HEK293 (cell line): ENCODE results near the gene AQP11.

Experiments used
- ZNF202 ChIP-seq: fragments of 450-650 bp; formaldehyde crosslinking; IDR thresholded peaks from 2 replicates; pipeline ENCODE4 v1.5.1; 2016; ENCODE audit warnings: missing biosample characterization, missing genetic modification characterization, borderline replicate concordance
- ZNF701 ChIP-seq: fragments of 450-650 bp; formaldehyde crosslinking; IDR thresholded peaks from 2 replicates; pipeline ENCODE4 v1.5.1; 2016; ENCODE audit warnings: missing biosample characterization, missing genetic modification characterization
- TF ChIP-seq, protein P1 (sequence below): fragments of 450-650 bp; formaldehyde crosslinking; IDR thresholded peaks from 2 replicates; pipeline ENCODE4 v1.5.1; 2016; ENCODE audit warnings: missing biosample characterization, missing genetic modification characterization
- TF ChIP-seq, protein P2 (sequence below): fragments of 450-650 bp; formaldehyde crosslinking; optimal IDR thresholded peaks from 2 replicates; pipeline ENCODE3; 2016; ENCODE audit warnings: missing biosample characterization, mild to moderate bottlenecking, missing genetic modification characterization
- TF ChIP-seq, protein P3 (sequence below): fragments of 450-650 bp; formaldehyde crosslinking; IDR thresholded peaks from 2 replicates; pipeline ENCODE4 v1.5.1; 2016; ENCODE audit warnings: missing biosample characterization, missing genetic modification characterization
- TF ChIP-seq, protein P4 (sequence below): sonication (generic); formaldehyde crosslinking; IDR thresholded peaks from 2 replicates; pipeline ENCODE4 v1.8.1; 2022; ENCODE audit warnings: mild to moderate bottlenecking, moderate library complexity, missing genetic modification reagents

DNA sequence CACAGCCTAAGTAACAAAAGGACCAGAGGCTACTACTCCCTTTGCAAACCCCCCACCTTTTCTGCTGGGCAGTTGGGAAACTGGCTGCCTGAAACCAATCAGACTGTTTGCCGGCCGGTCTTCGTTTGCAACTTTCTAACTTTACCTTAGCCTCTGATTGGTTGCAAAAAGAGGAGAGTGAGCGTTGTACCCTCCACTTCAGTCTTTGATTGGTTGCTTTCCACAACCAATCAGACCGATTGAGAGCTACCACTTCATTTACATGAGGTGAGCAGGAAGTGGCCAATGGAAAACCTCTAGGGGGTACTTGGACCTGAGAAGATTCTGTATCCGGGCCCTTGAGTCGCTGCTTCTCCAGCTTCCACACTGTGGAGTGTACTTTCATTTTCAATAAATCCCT, 66.6 kb downstream of the AQP11 start:
- TF ChIP-seq ZNF701 (tag by site-specific recombination) (no peak), ZNF202 (tag by site-specific recombination) (no peak)
- TF ChIP-seq, protein P1, sequence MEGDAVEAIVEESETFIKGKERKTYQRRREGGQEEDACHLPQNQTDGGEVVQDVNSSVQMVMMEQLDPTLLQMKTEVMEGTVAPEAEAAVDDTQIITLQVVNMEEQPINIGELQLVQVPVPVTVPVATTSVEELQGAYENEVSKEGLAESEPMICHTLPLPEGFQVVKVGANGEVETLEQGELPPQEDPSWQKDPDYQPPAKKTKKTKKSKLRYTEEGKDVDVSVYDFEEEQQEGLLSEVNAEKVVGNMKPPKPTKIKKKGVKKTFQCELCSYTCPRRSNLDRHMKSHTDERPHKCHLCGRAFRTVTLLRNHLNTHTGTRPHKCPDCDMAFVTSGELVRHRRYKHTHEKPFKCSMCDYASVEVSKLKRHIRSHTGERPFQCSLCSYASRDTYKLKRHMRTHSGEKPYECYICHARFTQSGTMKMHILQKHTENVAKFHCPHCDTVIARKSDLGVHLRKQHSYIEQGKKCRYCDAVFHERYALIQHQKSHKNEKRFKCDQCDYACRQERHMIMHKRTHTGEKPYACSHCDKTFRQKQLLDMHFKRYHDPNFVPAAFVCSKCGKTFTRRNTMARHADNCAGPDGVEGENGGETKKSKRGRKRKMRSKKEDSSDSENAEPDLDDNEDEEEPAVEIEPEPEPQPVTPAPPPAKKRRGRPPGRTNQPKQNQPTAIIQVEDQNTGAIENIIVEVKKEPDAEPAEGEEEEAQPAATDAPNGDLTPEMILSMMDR (tag by site-specific recombination) = no peak
- TF ChIP-seq, protein P2, sequence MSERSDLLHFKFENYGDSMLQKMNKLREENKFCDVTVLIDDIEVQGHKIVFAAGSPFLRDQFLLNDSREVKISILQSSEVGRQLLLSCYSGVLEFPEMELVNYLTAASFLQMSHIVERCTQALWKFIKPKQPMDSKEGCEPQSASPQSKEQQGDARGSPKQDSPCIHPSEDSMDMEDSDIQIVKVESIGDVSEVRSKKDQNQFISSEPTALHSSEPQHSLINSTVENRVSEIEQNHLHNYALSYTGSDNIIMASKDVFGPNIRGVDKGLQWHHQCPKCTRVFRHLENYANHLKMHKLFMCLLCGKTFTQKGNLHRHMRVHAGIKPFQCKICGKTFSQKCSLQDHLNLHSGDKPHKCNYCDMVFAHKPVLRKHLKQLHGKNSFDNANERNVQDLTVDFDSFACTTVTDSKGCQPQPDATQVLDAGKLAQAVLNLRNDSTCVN (tag by site-specific recombination) = no peak
- TF ChIP-seq, protein P3, sequence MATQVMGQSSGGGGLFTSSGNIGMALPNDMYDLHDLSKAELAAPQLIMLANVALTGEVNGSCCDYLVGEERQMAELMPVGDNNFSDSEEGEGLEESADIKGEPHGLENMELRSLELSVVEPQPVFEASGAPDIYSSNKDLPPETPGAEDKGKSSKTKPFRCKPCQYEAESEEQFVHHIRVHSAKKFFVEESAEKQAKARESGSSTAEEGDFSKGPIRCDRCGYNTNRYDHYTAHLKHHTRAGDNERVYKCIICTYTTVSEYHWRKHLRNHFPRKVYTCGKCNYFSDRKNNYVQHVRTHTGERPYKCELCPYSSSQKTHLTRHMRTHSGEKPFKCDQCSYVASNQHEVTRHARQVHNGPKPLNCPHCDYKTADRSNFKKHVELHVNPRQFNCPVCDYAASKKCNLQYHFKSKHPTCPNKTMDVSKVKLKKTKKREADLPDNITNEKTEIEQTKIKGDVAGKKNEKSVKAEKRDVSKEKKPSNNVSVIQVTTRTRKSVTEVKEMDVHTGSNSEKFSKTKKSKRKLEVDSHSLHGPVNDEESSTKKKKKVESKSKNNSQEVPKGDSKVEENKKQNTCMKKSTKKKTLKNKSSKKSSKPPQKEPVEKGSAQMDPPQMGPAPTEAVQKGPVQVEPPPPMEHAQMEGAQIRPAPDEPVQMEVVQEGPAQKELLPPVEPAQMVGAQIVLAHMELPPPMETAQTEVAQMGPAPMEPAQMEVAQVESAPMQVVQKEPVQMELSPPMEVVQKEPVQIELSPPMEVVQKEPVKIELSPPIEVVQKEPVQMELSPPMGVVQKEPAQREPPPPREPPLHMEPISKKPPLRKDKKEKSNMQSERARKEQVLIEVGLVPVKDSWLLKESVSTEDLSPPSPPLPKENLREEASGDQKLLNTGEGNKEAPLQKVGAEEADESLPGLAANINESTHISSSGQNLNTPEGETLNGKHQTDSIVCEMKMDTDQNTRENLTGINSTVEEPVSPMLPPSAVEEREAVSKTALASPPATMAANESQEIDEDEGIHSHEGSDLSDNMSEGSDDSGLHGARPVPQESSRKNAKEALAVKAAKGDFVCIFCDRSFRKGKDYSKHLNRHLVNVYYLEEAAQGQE (tag by site-specific recombination) = no peak
- TF ChIP-seq, protein P4, sequence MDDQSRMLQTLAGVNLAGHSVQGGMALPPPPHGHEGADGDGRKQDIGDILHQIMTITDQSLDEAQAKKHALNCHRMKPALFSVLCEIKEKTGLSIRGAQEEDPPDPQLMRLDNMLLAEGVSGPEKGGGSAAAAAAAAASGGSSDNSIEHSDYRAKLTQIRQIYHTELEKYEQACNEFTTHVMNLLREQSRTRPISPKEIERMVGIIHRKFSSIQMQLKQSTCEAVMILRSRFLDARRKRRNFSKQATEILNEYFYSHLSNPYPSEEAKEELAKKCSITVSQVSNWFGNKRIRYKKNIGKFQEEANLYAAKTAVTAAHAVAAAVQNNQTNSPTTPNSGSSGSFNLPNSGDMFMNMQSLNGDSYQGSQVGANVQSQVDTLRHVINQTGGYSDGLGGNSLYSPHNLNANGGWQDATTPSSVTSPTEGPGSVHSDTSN = no peak
